ENCODE measurements around the gene FMOD. TPM values are rescaled to one million over a fixed set of nuclear protein-coding genes. Genes with fewer than 3 reads are reported as not detected.
A peak's percentile ranks its signal among the peaks of the same experiment; 100 is the strongest.
"Not testable (repeated sequence)": the region's sequence is repeated elsewhere in the genome, so short reads cannot be mapped to it uniquely, and the experiment has no call there.

The FMOD gene
- total RNA-seq, 1 donor from 2014 or later: 57.1 TPM

DNA sequence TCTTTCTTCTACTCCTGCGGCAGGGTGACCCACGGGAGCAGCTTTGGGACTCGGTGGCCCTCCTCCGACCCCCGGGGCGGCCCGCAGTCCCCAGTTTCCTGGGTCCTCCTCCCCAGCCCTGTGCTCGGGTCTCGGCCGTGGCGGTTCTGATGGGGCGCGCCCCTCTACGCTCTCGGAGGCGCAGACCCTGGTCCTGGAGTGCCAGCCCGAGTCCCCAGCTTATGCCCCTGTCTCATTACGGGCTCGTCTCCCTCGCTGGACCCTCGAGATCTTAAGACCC lies 45.2 kb downstream of the FMOD start:
- peak; percentile 54 for DNase-seq

GRCh38 chr1:203304919-203305808 lies 45.8 kb downstream of the FMOD start, which contains the start of gene BTG2:
TSS of gene BTG2 (plus strand) at chr1:203305519. CDS start at chr1:203305607, 88 bp downstream.
- peak; percentile 97 for DNase-seq

- no peak for DNase-seq
Measured at GRCh38 chr1:203304391-203304918, 46.5 kb downstream of the FMOD start.

- DNase-seq: no peak
Measured at GRCh38 chr1:203302894-203303293, 48.0 kb downstream of the FMOD start.

GRCh38 chr1:203302456-203302855 lies 48.5 kb downstream of the FMOD start:
- no peak for DNase-seq

- DNase-seq: no peak
Measured at GRCh38 chr1:203301331-203301668, 49.6 kb downstream of the FMOD start.

GRCh38 chr1:203300441-203301330 lies 50.2 kb downstream of the FMOD start:
- no peak for DNase-seq

DNA sequence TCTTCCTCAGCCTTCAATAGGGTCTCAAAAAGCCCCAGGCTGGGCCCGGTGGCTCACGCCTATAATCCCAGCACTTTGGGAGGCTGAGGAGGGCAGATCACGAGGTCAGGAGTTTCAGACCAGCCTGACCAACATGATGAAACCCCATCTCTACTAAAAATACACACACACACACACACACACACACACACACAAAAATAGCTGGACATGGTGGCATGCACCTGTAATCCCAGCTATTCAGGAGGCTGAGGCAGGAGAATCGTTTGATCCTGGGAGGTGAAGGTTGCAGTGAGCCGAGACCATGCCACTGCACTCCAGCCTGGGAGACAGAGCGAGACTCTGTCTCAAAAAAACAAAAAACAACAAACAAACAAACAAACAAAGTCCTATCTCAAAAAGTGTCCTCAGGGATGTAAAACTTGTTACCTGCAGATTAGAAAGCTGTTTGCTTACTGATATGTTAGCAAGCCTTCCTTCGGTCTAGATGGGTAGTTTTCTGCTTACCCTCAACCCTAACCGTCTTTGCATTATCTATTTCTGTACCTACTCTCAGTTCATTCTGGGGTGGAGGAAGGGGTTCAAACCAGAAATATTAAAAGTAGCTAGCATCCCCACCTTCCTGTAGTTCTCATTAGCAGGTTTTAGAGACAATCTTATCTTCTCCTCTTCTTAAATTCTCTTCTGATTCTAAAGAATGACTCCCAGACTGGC lies 51.0 kb downstream of the FMOD start:
- not testable (repeated sequence) for DNase-seq

DNA sequence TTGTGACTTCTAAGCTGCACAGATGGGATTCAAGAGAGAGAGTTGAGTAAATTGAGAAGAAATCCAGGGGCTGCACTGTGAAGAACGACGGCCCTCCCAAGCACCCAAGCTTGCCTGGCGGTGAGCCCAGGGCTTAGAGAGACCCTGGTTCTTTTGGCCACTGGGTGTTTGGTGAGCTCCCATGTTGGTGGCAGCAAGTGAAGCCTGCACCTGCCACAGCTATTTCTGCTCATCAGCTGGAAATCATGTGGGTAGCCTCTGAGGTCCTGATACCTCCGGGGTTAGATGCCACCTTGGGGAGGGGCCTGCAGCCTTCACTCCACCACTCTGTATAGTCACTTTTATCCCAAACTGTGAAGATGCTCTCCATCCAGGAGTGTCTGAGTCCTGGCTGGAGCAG lies 51.8 kb downstream of the FMOD start:
- DNase-seq: peak; percentile 53

DNA sequence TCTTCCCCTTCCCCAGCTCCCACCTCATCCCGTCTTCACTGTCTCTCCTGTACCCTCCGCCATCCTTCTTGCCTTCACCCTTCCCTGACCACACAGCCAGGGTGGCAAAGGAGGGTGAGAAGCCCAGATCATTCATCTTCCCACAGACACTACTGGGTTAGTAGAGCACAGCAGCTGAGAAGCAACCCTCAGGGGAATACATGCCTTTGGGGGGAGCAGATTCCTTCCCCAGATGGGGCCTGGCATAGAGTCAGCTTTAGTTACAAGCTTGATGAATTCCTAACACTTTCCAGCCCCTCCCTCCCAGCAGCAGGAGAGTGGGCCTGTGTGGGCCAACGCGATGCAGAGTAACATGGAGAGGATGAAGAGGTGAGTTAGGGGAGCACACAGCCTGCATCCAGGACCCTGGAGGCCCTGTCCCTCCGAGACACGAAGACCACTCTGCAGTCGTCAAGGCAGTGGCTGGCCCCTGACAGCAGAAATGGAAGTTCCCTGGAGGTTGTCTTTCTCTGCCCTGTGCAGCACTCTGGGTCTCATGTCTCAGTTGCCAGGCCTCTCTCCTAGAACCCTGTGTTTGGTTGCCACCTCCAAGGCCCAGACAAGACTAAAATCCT lies 54.4 kb downstream of the FMOD start:
- DNase-seq: peak; percentile 85

DNA sequence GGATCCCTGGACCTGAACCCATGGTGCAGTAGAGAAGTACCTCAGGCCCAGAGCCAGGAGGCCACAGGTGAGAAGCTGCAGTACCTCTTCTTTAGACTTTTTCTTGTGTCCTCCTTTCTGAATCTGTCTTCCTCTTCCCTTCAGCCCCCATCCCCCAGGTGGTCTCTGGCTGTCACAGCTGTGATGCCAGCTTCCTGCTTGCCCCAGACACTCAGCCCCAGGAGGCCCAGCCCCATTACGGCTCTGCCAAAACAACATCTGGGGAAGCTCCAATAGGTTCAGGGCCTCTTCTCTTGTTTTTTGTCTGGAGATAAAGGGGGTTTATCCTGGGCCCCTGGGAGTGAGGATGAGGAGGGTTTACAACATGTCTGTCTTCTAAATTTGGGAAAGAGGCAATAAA lies 55.1 kb downstream of the FMOD start:
- DNase-seq: no peak

GRCh38 chr1:203291201-203292096 lies 59.5 kb downstream of the FMOD start:
- DNase-seq: peak; percentile 41

Small RNAs within 50 kb of the gene (small RNA-seq; reads per million reads assigned to genes)
- gene AL359837.1 (ENCODE audit: low replicate concordance) (not detected), gene RNU6-487P (ENCODE audit: low replicate concordance) (not detected)

Other genes starting within 250 kb of the FMOD start
- 1.8 TPM for gene ADORA1, start 223.4 kb downstream of the FMOD start, total RNA-seq
- 37.5 TPM for gene MYBPH, start 175.3 kb downstream of the FMOD start, total RNA-seq
- 1.3 TPM for gene CHI3L1, start 164.4 kb downstream of the FMOD start, total RNA-seq
- gene CHIT1, start 121.4 kb downstream of the FMOD start, total RNA-seq: not detected
- gene BTG2, start 45.6 kb downstream of the FMOD start, total RNA-seq: 71.4 TPM
- 4.4 TPM for gene PRELP, start 124.7 kb upstream of the FMOD start, total RNA-seq
- not detected for gene OPTC, start 143.0 kb upstream of the FMOD start, total RNA-seq